H1 (cell line): ENCODE data around the gene ATE1. TPM values are rescaled to one million over a fixed set of nuclear protein-coding genes. Genes with fewer than 3 reads are reported as not detected.

Source experiments
- CTCF ChIA-PET: fragments of 300-600 bp; sonication (Branson Sonifier 250); formaldehyde crosslinking; loops from one replicate; lab custom pipeline; 2021; ENCODE audit not compliant: partially characterized antibody; lab: Charles Lee
- POLR2A ChIA-PET: fragments of 300-600 bp; sonication (Branson Sonifier 250); formaldehyde crosslinking; loops from one replicate; lab custom pipeline; 2021; ENCODE audit warnings: inconsistent platforms; ENCODE audit not compliant: partially characterized antibody; lab: Charles Lee
- DNase-seq, 2 experiments: peaks; one replicate each; pipeline versions ENCODE4 v3.0.0 to v3.0.0-alpha.2; 2010 to 2022; ENCODE audit warnings: low spot score in 2 of 2, low read depth in 1 of 2, mixed read lengths in 1 of 2
- FAIRE-seq: peaks from 2 replicates; lab custom pipeline; 2011; peaks lifted over from hg19 to GRCh38; lab: Jason Lieb, UNC
- H2AFZ ChIP-seq: 2 replicates; pipeline ENCODE4 v1.8.1; 2012; ENCODE audit warnings: low read length, inconsistent platforms
- H2AK5ac ChIP-seq: 2 replicates; pipeline ENCODE4 v1.6.1; 2013; ENCODE audit warnings: low read depth, low read length
- H2BK120ac ChIP-seq: replicated peaks from 2 replicates; pipeline ENCODE3; 2013; ENCODE audit warnings: low read depth, low read length, inconsistent platforms
- H2BK12ac ChIP-seq: 2 replicates; pipeline ENCODE4 v1.6.1; 2013; ENCODE audit warnings: low read depth, low read length
- H2BK15ac ChIP-seq: 2 replicates; pipeline ENCODE4 v1.6.1; 2013; ENCODE audit warnings: low read length
- H2BK20ac ChIP-seq: 2 replicates; pipeline ENCODE4 v1.6.1; 2013; ENCODE audit warnings: low read length
- H2BK5ac ChIP-seq: 2 replicates; pipeline ENCODE4 v1.6.1; 2013; ENCODE audit warnings: low read depth, low read length
- H3K14ac ChIP-seq: 2 replicates; pipeline ENCODE4 v1.6.1; 2013; ENCODE audit warnings: inconsistent platforms; ENCODE audit not compliant: insufficient read length
- H3K18ac ChIP-seq: 2 replicates; pipeline ENCODE4 v1.6.1; 2013; ENCODE audit warnings: low read length; ENCODE audit errors: extremely low read depth
- H3K23ac ChIP-seq: 2 replicates; pipeline ENCODE4 v1.6.1; 2013; ENCODE audit warnings: inconsistent platforms; ENCODE audit not compliant: insufficient read length
- H3K23me2 ChIP-seq: 2 replicates; pipeline ENCODE4 v1.6.1; 2013; ENCODE audit warnings: low read depth, low read length
- H3K27ac ChIP-seq: 2 replicates; pipeline ENCODE4 v1.6.1; 2011; ENCODE audit warnings: low read depth, low read length, inconsistent platforms
- H3K27me3 ChIP-seq, 4 experiments: replicated peaks in 1 of 4; 1 replicate in 1 of 4; 2 replicates in 3 of 4; pipeline versions ENCODE4 v1.6.1 to v1.8.1; 2011 to 2013; ENCODE audit warnings: low read length in 3 of 4, mild to moderate bottlenecking in 3 of 4, inconsistent platforms in 2 of 4, mixed read lengths in 2 of 4, moderate library complexity in 1 of 4; ENCODE audit not compliant: control insufficient read depth in 3 of 4, insufficient read depth in 3 of 4; ENCODE audit errors: extremely low read depth in 1 of 4
- H3K36me3 ChIP-seq, 4 experiments: 2 replicates each; pipeline versions ENCODE4 v1.6.1 to v1.8.1; 2011 to 2013; ENCODE audit warnings: mild to moderate bottlenecking in 4 of 4, low read length in 3 of 4, moderate library complexity in 2 of 4, control low read depth in 1 of 4, inconsistent platforms in 1 of 4; ENCODE audit not compliant: insufficient read depth in 4 of 4, control insufficient read depth in 2 of 4
- H3K4ac ChIP-seq: replicated peaks from 2 replicates; pipeline ENCODE3; 2013; ENCODE audit warnings: low read length, low read depth, mixed read lengths, inconsistent platforms; ENCODE audit not compliant: insufficient read length
- H3K4me1 ChIP-seq, 4 experiments: replicated peaks in 1 of 4; 1 replicate in 1 of 4; 2 replicates in 3 of 4; pipeline versions ENCODE4 v1.6.1 to v1.8.1; 2011 to 2013; ENCODE audit warnings: low read length in 3 of 4, inconsistent platforms in 2 of 4, mixed read lengths in 1 of 4; ENCODE audit not compliant: insufficient read depth in 4 of 4, control insufficient read depth in 3 of 4
- H3K4me2 ChIP-seq, 2 experiments: 2 replicates each; pipeline versions ENCODE4 v1.6.1 to v1.8.1; 2011 to 2013; ENCODE audit warnings: low read depth in 2 of 2, low read length in 2 of 2, control low read depth in 1 of 2, inconsistent platforms in 1 of 2, mild to moderate bottlenecking in 1 of 2; ENCODE audit not compliant: insufficient read depth in 1 of 2
- H3K4me3 ChIP-seq, 4 experiments: fragments of 200-600, 300-600 bp in 1 of 4; sonication (generic), shearing (Covaris generic), sonication (Bioruptor Twin) in 1 of 4; 2 replicates each; pipeline versions ENCODE4 v1.5.1 to v1.8.1; 2011 to 2016; ENCODE audit warnings: low read length in 4 of 4, low read depth in 3 of 4, control low read depth in 2 of 4, inconsistent platforms in 2 of 4, mild to moderate bottlenecking in 2 of 4, mixed read lengths in 1 of 4, moderate library complexity in 1 of 4; ENCODE audit not compliant: insufficient read depth in 2 of 4; ENCODE audit errors: extremely low read depth in 1 of 4
- H3K56ac ChIP-seq: replicated peaks from 2 replicates; pipeline ENCODE3; 2013; ENCODE audit warnings: low read depth, mild to moderate bottlenecking, mixed read lengths, low read length, inconsistent platforms; ENCODE audit not compliant: insufficient read length
- H3K79me1 ChIP-seq: 2 replicates; pipeline ENCODE4 v1.6.1; 2013; ENCODE audit warnings: low read depth, low read length, control low read depth
- H3K79me2 ChIP-seq, 2 experiments: 2 replicates each; pipeline versions ENCODE4 v1.6.1 to v1.8.1; 2012 to 2013; ENCODE audit warnings: low read length in 2 of 2, mild to moderate bottlenecking in 2 of 2, inconsistent platforms in 1 of 2; ENCODE audit not compliant: insufficient read depth in 2 of 2, control insufficient read depth in 1 of 2
- H3K9ac ChIP-seq, 4 experiments: replicated peaks in 1 of 4; 1 replicate in 1 of 4; 2 replicates in 3 of 4; pipeline versions ENCODE4 v1.6.1 to v1.8.1; 2011 to 2013; ENCODE audit warnings: low read depth in 3 of 4, low read length in 3 of 4, control low read depth in 2 of 4, mild to moderate bottlenecking in 2 of 4, moderate library complexity in 2 of 4, inconsistent platforms in 1 of 4; ENCODE audit errors: extremely low read depth in 1 of 4
- H3K9me3 ChIP-seq, 2 experiments: 2 replicates each; pipeline versions ENCODE4 v1.6.1 to v1.8.1; 2012 to 2013; ENCODE audit warnings: mild to moderate bottlenecking in 2 of 2, moderate library complexity in 2 of 2, control low read depth in 1 of 2, inconsistent platforms in 1 of 2, low read depth in 1 of 2, low read length in 1 of 2, mixed read lengths in 1 of 2; ENCODE audit not compliant: insufficient read depth in 2 of 2
- H4K20me1 ChIP-seq, 2 experiments: replicated peaks in 1 of 2; 2 replicates each; pipeline versions ENCODE3 to v1.8.1; 2011 to 2013; ENCODE audit warnings: inconsistent platforms in 2 of 2, low read length in 2 of 2, mild to moderate bottlenecking in 1 of 2; ENCODE audit not compliant: insufficient read depth in 2 of 2, control insufficient read depth in 1 of 2
- H4K5ac ChIP-seq: 2 replicates; pipeline ENCODE4 v1.6.1; 2013; ENCODE audit warnings: low read length, low read depth, mixed read lengths, inconsistent platforms; ENCODE audit not compliant: insufficient read length
- H4K8ac ChIP-seq: 2 replicates; pipeline ENCODE4 v1.8.0; 2013; ENCODE audit warnings: mild to moderate bottlenecking, moderate library complexity, low read length, inconsistent platforms; ENCODE audit not compliant: insufficient read depth; ENCODE audit errors: extremely low read depth
- H4K91ac ChIP-seq: replicated peaks from 2 replicates; pipeline ENCODE3; 2013; ENCODE audit warnings: low read length, mixed read lengths, inconsistent platforms; ENCODE audit not compliant: insufficient read length
- BACH1 ChIP-seq: IDR thresholded peaks from 2 replicates; pipeline ENCODE4 v1.6.1; 2012; ENCODE audit warnings: low read length, improper control_type of control experiment
- BCL11A ChIP-seq, 2 experiments: IDR thresholded peaks; one replicate each; pipeline ENCODE4 v1.6.1; 2011; ENCODE audit warnings: low read depth in 2 of 2, low read length in 2 of 2, mild to moderate bottlenecking in 2 of 2
- CHD1 ChIP-seq: IDR thresholded peaks from 2 replicates; pipeline ENCODE4 v1.6.1; 2012; ENCODE audit warnings: low read depth, low read length, improper control_type of control experiment
- CREB1 ChIP-seq: IDR thresholded peaks from 2 replicates; pipeline ENCODE4 v1.6.1; 2012; ENCODE audit warnings: inconsistent platforms
- EGR1 ChIP-seq: IDR thresholded peaks from 2 replicates; pipeline ENCODE4 v1.6.1; 2011; ENCODE audit warnings: low read depth, low read length, borderline replicate concordance
- PHF8 ChIP-seq: fragments of 200-600 bp; sonication (generic); conservative IDR thresholded peaks from 2 replicates; pipeline ENCODE4 v1.7.1; 2012; ENCODE audit warnings: low read depth, mild to moderate bottlenecking, inconsistent platforms, low read length, moderate library complexity
- POU5F1 ChIP-seq: IDR thresholded peaks from 2 replicates; pipeline ENCODE4 v1.6.1; 2011; ENCODE audit warnings: low read depth, mild to moderate bottlenecking, low read length, moderate library complexity
- SUZ12 ChIP-seq: fragments of 200-600 bp; sonication (generic); IDR thresholded peaks from 2 replicates; pipeline ENCODE4 v1.6.1; 2012; ENCODE audit warnings: mild to moderate bottlenecking, inconsistent platforms, low read length, moderate library complexity, mixed read lengths
- TAF1 ChIP-seq: IDR thresholded peaks from 2 replicates; pipeline ENCODE4 v1.6.1; 2011; ENCODE audit warnings: mild to moderate bottlenecking, low read depth, low read length
- TAF7 ChIP-seq: optimal IDR thresholded peaks from 2 replicates; pipeline ENCODE3; 2011; ENCODE audit warnings: low read depth, mild to moderate bottlenecking, inconsistent platforms, low read length, moderate library complexity, borderline replicate concordance
- TBP ChIP-seq: IDR thresholded peaks from 2 replicates; pipeline ENCODE4 v1.6.1; 2011; ENCODE audit warnings: low read depth, low read length, improper control_type of control experiment
- YY1 ChIP-seq: IDR thresholded peaks from 2 replicates; pipeline ENCODE4 v1.6.1; 2011; ENCODE audit warnings: low read depth, mild to moderate bottlenecking, low read length
- WGBS, 2 experiments: shearing (Covaris generic) in 1 of 2; methylation state at CpG; one replicate each; pipeline versions ENCODE4 v1.1.6 to v1.1.7; 2013 to 2015; ENCODE audit warnings: low lambda C conversion rate in 2 of 2, mixed read lengths in 2 of 2, inconsistent platforms in 1 of 2, low coverage in 1 of 2, missing lambda C conversion rate in 1 of 2; ENCODE audit not compliant: insufficient replicate concordance in 2 of 2, insufficient coverage in 1 of 2, insufficient read length in 1 of 2; ENCODE audit errors: extremely low coverage in 1 of 2, missing lambda C conversion rate in 1 of 2; 5-methylcytosine and 5-hydroxymethylcytosine counted together
- polyA plus RNA-seq, 7 experiments: library from polyadenylated mRNA; depleted of rRNA in 3 of 7; stranded (reverse) in 5 of 7; unstranded in 2 of 7; fragments of >200 nt in 5 of 7; fragments of 200-250 nt in 2 of 7; gene quantifications; 1 replicate in 5 of 7; 2 replicates in 1 of 7; 4 replicates in 1 of 7; pipeline versions ENCODE4 v1.2.1 to v1.2.3, GENCODE V29; 2011 to 2013; ENCODE audit warnings: missing spikeins in 2 of 7, mixed read lengths in 2 of 7
- total RNA-seq: library from RNA; stranded (reverse); fragmentation: NEBNext Ultra II Directional; extraction: Animal tissue kit (Norgen Biotek cat#: 25700); gene quantifications from 2 replicates; pipeline ENCODE4 v1.2.1, GENCODE V29; 2021
- TF ChIP-seq, protein P1 (sequence below): IDR thresholded peaks from 2 replicates; pipeline ENCODE4 v1.6.1; 2012; ENCODE audit warnings: low read length, inconsistent platforms

Gene ATE1
- total and polyA plus RNA-seq, 2 of the 8 experiments (the other 6 are each of a cell fraction or from before 2014, with no cell fraction given), result 8.8 to 26.9 TPM

- Histone ChIP-seq H2BK120ac (no peak overlapping the region), H2BK20ac (no peak overlapping the region), H3K23ac (no peak overlapping the region), H3K4me1 (no peaks in the 10 kb centered on the region), H3K23me2 (no peaks in the 10 kb centered on the region), H3K27me3 (no peaks in the 10 kb centered on the region), H3K4ac (no peak overlapping the region), H3K4me2 (no peak overlapping the region), H4K5ac (no peak overlapping the region), H2BK15ac (no peak overlapping the region), H2BK12ac (no peak overlapping the region), H3K9me3 (0 out of 4 replicates have a peak, but pooled peaks cover 0 to 3% of the 10 kb centered on the region in 2 experiments), H3K18ac (no peak overlapping the region), H3K9ac (no peak overlapping the region), H3K79me1 (no peaks in the 10 kb centered on the region), H3K79me2 (no peaks in the 10 kb centered on the region), H3K27ac (no peak overlapping the region), H2BK5ac (no peak overlapping the region), H3K36me3 (peaks cover 0 to 22% (median 11%) of the 10 kb centered on the region in 4 experiments; a peak in 5 of 8 replicates), H3K14ac (no peak overlapping the region), H2AK5ac (no peak overlapping the region), H2AFZ (no peak overlapping the region), H3K4me3 (no peak overlapping the region), H4K91ac (no peak overlapping the region), H3K56ac (no peak overlapping the region), H4K8ac (no peak overlapping the region), H4K20me1 (no peaks in the 10 kb centered on the region)
- DNase-seq (no peak), FAIRE-seq (no peak)
- TF ChIP-seq TAF1 (no peak), YY1 (no peak), EGR1 (no peak), POU5F1 (no peak), CREB1 (no peak), TAF7 (no peak), TBP (no peak), SUZ12 (no peak), PHF8 (no peak), CHD1 (no peak), BCL11A (IDR thresholded peaks at IDR 0.05; ENCODE audit: low read depth in 2 of 2, low read length in 2 of 2) (no peak), BACH1 (no peak)
- TF ChIP-seq, protein P1, sequence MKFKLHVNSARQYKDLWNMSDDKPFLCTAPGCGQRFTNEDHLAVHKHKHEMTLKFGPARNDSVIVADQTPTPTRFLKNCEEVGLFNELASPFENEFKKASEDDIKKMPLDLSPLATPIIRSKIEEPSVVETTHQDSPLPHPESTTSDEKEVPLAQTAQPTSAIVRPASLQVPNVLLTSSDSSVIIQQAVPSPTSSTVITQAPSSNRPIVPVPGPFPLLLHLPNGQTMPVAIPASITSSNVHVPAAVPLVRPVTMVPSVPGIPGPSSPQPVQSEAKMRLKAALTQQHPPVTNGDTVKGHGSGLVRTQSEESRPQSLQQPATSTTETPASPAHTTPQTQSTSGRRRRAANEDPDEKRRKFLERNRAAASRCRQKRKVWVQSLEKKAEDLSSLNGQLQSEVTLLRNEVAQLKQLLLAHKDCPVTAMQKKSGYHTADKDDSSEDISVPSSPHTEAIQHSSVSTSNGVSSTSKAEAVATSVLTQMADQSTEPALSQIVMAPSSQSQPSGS, result no peak
- ChIA-PET POLR2A (interaction anchor here (1.9 kb wide), 1 partner anchor 14 kb away, joined by 6 read pairs; no protein-coding TSS in a partner anchor), CTCF (interaction anchor here (2.4 kb wide), 1 partner anchor 23 kb away, joined by 5 read pairs; no protein-coding TSS in a partner anchor)
- 92% methylated on average over 8 of the region's 8 CpGs; no CpG with 5 or more reads in 1 of the 2 experiments for WGBS, 2 experiments
These were observed 79.7 kb downstream of the ATE1 start for GRCh38 chr10:121848082-121848481.
